CD4-positive, alpha-beta T cell (primary cell): ENCODE data around the gene SCRT2. TPM values are rescaled to one million over a fixed set of nuclear protein-coding genes. Genes with fewer than 3 reads are reported as not detected.
"Not testable (repeated sequence)": the region's sequence is repeated elsewhere in the genome, so short reads cannot be mapped to it uniquely, and the experiment has no call there.

Experiments
- ATAC-seq: fragments of 200-7000 bp; cut with Tn5 transposase; one replicate; pipeline ENCODE4 v1.10.0; 2022; ENCODE audit warnings: mild to moderate bottlenecking; ENCODE audit not compliant: poor library complexity
- CTCF ChIA-PET: fragments of 350-600 bp; sonication (Branson Sonifier 250); formaldehyde crosslinking; loops from one replicate; lab custom pipeline; 2021; ENCODE audit warnings: antibody characterized with exemption, inconsistent platforms; lab: Charles Lee
- POLR2A ChIA-PET: fragments of 350-600 bp; sonication (Branson Sonifier 250); formaldehyde crosslinking; loops from one replicate; lab custom pipeline; 2021; ENCODE audit warnings: antibody characterized with exemption, inconsistent platforms; lab: Charles Lee
- DNase-seq, 14 experiments: peaks; one replicate each; pipeline ENCODE4 v3.0.0-alpha.2; 2013 to 2020; ENCODE audit warnings: mixed read lengths in 2 of 14
- H3K27ac ChIP-seq, 2 donors: one replicate each; pipeline versions ENCODE4 v1.5.1 to v1.7.0; 2013; ENCODE audit warnings: low read length in 2 of 2, low read depth in 1 of 2, mild to moderate bottlenecking in 1 of 2
- H3K27me3 ChIP-seq, 2 experiments: 1 replicate in 1 of 2; 2 replicates in 1 of 2; pipeline versions ENCODE4 v1.6.1 to v1.7.0; 2013; ENCODE audit warnings: low read length in 2 of 2, control low read depth in 1 of 2, mild to moderate bottlenecking in 1 of 2, moderate library complexity in 1 of 2; ENCODE audit not compliant: insufficient read depth in 2 of 2, control insufficient read depth in 1 of 2
- H3K36me3 ChIP-seq: one replicate; pipeline ENCODE4 v1.6.1; 2013; ENCODE audit warnings: low read length, control low read depth; ENCODE audit not compliant: insufficient read depth
- H3K4me1 ChIP-seq: one replicate; pipeline ENCODE4 v1.6.1; 2013; ENCODE audit warnings: low read length, control low read depth; ENCODE audit not compliant: insufficient read depth
- H3K4me3 ChIP-seq: one replicate; pipeline ENCODE4 v1.5.1; 2013; ENCODE audit warnings: mild to moderate bottlenecking, low read length, moderate library complexity
- H3K9me3 ChIP-seq, 2 experiments: 1 replicate in 1 of 2; 2 replicates in 1 of 2; pipeline versions ENCODE4 v1.6.1 to v1.7.0; 2013; ENCODE audit warnings: low read length in 2 of 2, mild to moderate bottlenecking in 2 of 2, control low read depth in 1 of 2, moderate library complexity in 1 of 2; ENCODE audit not compliant: control insufficient read depth in 1 of 2, insufficient read depth in 1 of 2
- H3K27ac Mint-ChIP-seq: one replicate; pipeline ENCODE4 v1.8.0; 2020; ENCODE audit warnings: mixed read lengths
- H3K27me3 Mint-ChIP-seq: one replicate; pipeline ENCODE4 v1.8.0; 2021; ENCODE audit warnings: mixed read lengths
- H3K36me3 Mint-ChIP-seq: one replicate; pipeline ENCODE4 v1.8.0; 2021; ENCODE audit warnings: low read depth, mixed read lengths
- H3K4me1 Mint-ChIP-seq: one replicate; pipeline ENCODE4 v1.8.0; 2021; ENCODE audit warnings: low read depth, mixed read lengths
- H3K4me3 Mint-ChIP-seq: one replicate; pipeline ENCODE4 v1.8.0; 2020; ENCODE audit warnings: mild to moderate bottlenecking, mixed read lengths
- H3K9me3 Mint-ChIP-seq: one replicate; pipeline ENCODE4 v1.8.0; 2020; ENCODE audit warnings: mixed read lengths
- CTCF ChIP-seq: fragments of 200-600 bp; IDR thresholded peaks from one replicate; pipeline ENCODE4 v1.8.0; 2022; ENCODE audit warnings: antibody characterized with exemption, mild to moderate bottlenecking
- intact Hi-C, 2 experiments: fragments of 100-400 bp; cut with DNase I in 1 of 2; cut with micrococcal nuclease in 1 of 2; formaldehyde crosslinking; loops; one replicate each; pipeline versions ENCODE4 v1.15.1 to v1.9.0; 2023 to 2025; cut with DNase I, micrococcal nuclease
- total RNA-seq, 174 experiments: library from RNA in 2 of 174; stranded (reverse) in 2 of 174; gene quantifications; one replicate each; pipeline ENCODE4 v1.2.3 and lab custom pipeline; 2021 to 2026

The SCRT2 gene
- total RNA-seq, 2 experiments from 2014 or later = not detected

- no peak for TF ChIP-seq CTCF
- no peaks in the 10 kb centered on the region for H3K36me3 Mint-ChIP-seq
- H3K4me1 Mint-ChIP-seq = no peaks in the 10 kb centered on the region
- ATAC-seq (no peak), DNase-seq (no peak)
- Histone ChIP-seq H3K36me3 (no peaks in the 10 kb centered on the region), H3K27ac (no peak overlapping the region), H3K9me3 (peaks cover 0 to 5% of the 10 kb centered on the region in 2 experiments), H3K27me3 (peaks cover 0 to 2% of the 10 kb centered on the region in 2 experiments), H3K4me3 (no peak overlapping the region), H3K4me1 (no peaks in the 10 kb centered on the region)
- ChIA-PET POLR2A (no interaction called here), CTCF (interaction anchor here (0.5 kb wide), 1 partner anchor 178 kb away, joined by 3 read pairs; no protein-coding TSS in a partner anchor)
- intact Hi-C loops = no loop called here
- H3K27me3 Mint-ChIP-seq = peaks cover 24% of the 10 kb centered on the region
- H3K27ac Mint-ChIP-seq = no peak overlapping the region
- H3K4me3 Mint-ChIP-seq = no peak overlapping the region
- H3K9me3 Mint-ChIP-seq = no peaks in the 10 kb centered on the region
Measured at GRCh38 chr20:697826-698225, 22.2 kb upstream of the SCRT2 start.

DNA sequence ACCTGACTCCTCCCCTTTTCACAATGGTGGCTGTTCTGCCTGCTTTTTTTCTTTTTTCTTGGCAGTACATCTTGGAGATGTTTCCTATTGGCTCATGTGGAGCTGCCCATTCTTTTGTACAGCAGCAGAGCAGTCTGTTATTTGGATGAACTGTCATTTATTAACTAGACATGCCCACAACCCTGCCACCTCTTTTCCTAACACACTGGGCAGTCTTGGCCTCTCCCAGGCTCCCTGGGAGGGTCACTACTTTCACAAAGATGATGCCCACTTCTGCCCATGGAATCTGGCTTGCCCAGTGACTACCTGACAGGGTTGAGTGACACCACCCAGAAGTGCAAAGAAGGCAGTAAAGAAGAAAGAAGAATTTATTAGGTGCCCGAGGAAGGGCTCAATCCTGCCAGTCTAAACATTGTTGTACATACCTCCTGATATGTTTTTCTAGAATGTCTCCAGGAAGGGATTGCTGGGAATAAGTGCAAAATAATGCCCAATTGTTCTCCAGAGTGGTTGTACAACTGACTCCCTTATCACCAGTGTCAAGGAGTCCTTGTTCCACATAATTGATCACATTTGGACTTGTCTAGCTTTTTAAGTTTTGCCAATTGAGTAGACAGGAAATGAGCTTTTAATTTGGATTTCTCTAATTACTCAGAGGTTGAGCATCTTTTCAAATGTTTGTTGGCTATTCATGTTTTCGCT, 19.7 kb upstream of the SCRT2 start:
- H3K27ac ChIP-seq = no peak overlapping the region
- Mint-ChIP-seq H3K36me3 (no peaks in the 10 kb centered on the region), H3K27me3 (peaks cover 27% of the 10 kb centered on the region), H3K4me3 (no peak overlapping the region), H3K27ac (no peak overlapping the region), H3K4me1 (no peaks in the 10 kb centered on the region), H3K9me3 (no peaks in the 10 kb centered on the region)
- no peak for ATAC-seq
- POLR2A ChIA-PET = no interaction called here
- no peaks in the 10 kb centered on the region for H3K36me3 ChIP-seq
- intact Hi-C loops = no loop called here
- H3K27me3 ChIP-seq = peaks cover 0 to 2% of the 10 kb centered on the region in 2 experiments
- CTCF ChIA-PET = no interaction called here
- TF ChIP-seq CTCF = no peak
- H3K4me1 ChIP-seq = no peaks in the 10 kb centered on the region
- peaks cover 0 to 5% of the 10 kb centered on the region in 2 experiments for H3K9me3 ChIP-seq
- no peak for DNase-seq
- H3K4me3 ChIP-seq = no peak overlapping the region

GRCh38 chr20:694496-694895, 18.9 kb upstream of the SCRT2 start:
- peaks cover 0 to 2% of the 10 kb centered on the region in 2 experiments for H3K27me3 ChIP-seq
- H3K9me3 Mint-ChIP-seq = no peaks in the 10 kb centered on the region
- no peaks in the 10 kb centered on the region for H3K36me3 Mint-ChIP-seq
- H3K27ac Mint-ChIP-seq = no peak overlapping the region
- H3K36me3 ChIP-seq = no peaks in the 10 kb centered on the region
- H3K4me1 Mint-ChIP-seq = no peaks in the 10 kb centered on the region
- intact Hi-C loops = no loop called here
- no peak for ATAC-seq
- no peaks in the 10 kb centered on the region for H3K4me1 ChIP-seq
- POLR2A ChIA-PET = no interaction called here
- H3K9me3 ChIP-seq = peaks cover 0 to under 1% of the 10 kb centered on the region in 2 experiments
- CTCF ChIA-PET = no interaction called here
- H3K27ac ChIP-seq = no peak overlapping the region
- no peak for DNase-seq
- no peak overlapping the region for H3K4me3 Mint-ChIP-seq
- no peak for TF ChIP-seq CTCF
- peaks cover 34% of the 10 kb centered on the region for H3K27me3 Mint-ChIP-seq
- H3K4me3 ChIP-seq = no peak overlapping the region

DNA sequence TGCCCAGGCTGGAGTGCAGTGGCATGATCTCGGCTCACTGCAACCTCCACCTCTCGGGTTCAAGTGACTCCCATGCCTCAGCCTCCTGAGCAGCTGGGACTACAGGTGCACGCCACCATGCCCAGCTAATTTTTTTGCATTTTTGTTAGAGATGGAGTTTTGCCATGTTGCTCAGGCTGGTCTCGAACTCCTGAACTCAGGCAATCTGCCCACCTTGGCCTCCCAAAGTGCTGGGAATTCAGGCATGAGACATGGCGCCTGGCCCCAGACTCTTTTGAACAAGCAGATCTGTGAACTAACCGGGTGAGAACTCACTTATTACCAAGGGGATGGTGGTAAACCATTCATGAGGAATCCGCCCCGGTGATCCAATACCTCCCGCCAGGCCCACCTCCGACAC, 18.2 kb upstream of the SCRT2 start:
- H3K27ac Mint-ChIP-seq, H3K4me3 Mint-ChIP-seq, H3K36me3 Mint-ChIP-seq, H3K9me3 Mint-ChIP-seq, CTCF ChIA-PET, intact Hi-C loops, H3K4me1 ChIP-seq, H3K4me3 ChIP-seq, DNase-seq, POLR2A ChIA-PET, H3K36me3 ChIP-seq, ATAC-seq, H3K27me3 ChIP-seq, H3K9me3 ChIP-seq, H3K27ac ChIP-seq, H3K4me1 Mint-ChIP-seq: not testable (repeated sequence)
- peaks cover 41% of the 10 kb centered on the region for H3K27me3 Mint-ChIP-seq
